Measurements from ENCODE around the gene TKFC.

Gene TKFC

DNA sequence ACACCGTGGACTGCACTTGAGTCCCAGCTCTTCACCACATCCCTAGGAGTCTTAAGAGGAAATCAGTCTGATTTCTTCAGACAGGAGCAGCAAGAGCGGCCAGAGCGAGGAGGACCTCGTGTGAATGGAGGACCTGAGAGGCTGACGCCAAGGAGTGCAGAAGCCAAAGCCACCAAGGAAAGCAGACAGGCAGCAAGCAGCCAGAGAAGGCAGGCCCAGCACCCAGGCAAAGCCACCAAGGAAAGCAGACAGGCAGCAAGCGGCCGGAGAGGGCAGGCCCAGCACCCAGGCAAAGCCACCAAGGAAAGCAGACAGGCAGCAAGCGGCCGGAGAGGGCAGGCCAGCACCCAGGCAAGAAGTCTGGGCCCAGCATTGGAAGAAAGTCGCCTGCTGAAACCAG, 16.9 kb downstream of the TKFC start:
- no peak overlapping the region for H3K9ac ChIP-seq (ENCODE audit: low read length)

GRCh38 chr11:61350336-61350735, 17.3 kb downstream of the TKFC start:
- Histone ChIP-seq H3K9me3 (ENCODE audit: control insufficient read depth, low read length) (no peaks in the 10 kb centered on the region), H4K91ac (ENCODE audit: low read length) (no peak overlapping the region), H2BK5ac (ENCODE audit: low read depth, low read length, poor library complexity, severe bottlenecking) (no peak overlapping the region), H3K36me3 (ENCODE audit: control insufficient read depth in 1 of 2, insufficient read depth in 2 of 2, low read depth in 1 of 2, low read length in 2 of 2) (peaks cover 76 to 83% of the 10 kb centered on the region in 2 experiments), H4K8ac (ENCODE audit: low read length) (no peak overlapping the region), H3K4me1 (ENCODE audit: control insufficient read depth, insufficient read depth, low read depth, low read length) (peaks cover 3% of the 10 kb centered on the region), H3K27ac (ENCODE audit: low read length, poor library complexity, severe bottlenecking) (no peak overlapping the region), H2BK15ac (ENCODE audit: low read depth, poor library complexity, severe bottlenecking) (no peak overlapping the region), H3K27me3 (ENCODE audit: control insufficient read depth in 1 of 2, insufficient read depth in 1 of 2, low read length in 2 of 2) (no peaks in the 10 kb centered on the region), H3K23ac (ENCODE audit: low read length in 2 of 2) (no peak overlapping the region), H3K4me2 (ENCODE audit: low read length, poor library complexity, severe bottlenecking) (no peak overlapping the region), H3K14ac (ENCODE audit: low read length in 2 of 2) (no peak overlapping the region), H3K4ac (ENCODE audit: low read depth in 1 of 2, low read length in 2 of 2) (no peak overlapping the region), H3K4me3 (ENCODE audit: insufficient read depth in 1 of 2, low read depth in 1 of 2, low read length in 2 of 2) (no peak overlapping the region), H2BK12ac (ENCODE audit: low read length in 2 of 2) (no peak overlapping the region), H3K18ac (ENCODE audit: low read depth in 1 of 2, low read length in 2 of 2) (no peak overlapping the region), H3K79me1 (replicated peaks; ENCODE audit: low read length, poor library complexity, severe bottlenecking) (no peaks in the 10 kb centered on the region), H2AFZ (ENCODE audit: low read depth, low read length) (no peak overlapping the region), H3K9ac (ENCODE audit: low read length) (no peak overlapping the region), H2BK120ac (ENCODE audit: low read depth, low read length) (no peak overlapping the region), H2AK5ac (ENCODE audit: low read length, severe bottlenecking) (no peak overlapping the region)
- no peak for DNase-seq
- 100% methylated on average over 1 of the region's 1 CpG for WGBS

More for the DNA sequence above, 16.9 kb downstream of the TKFC start:
- H2AK5ac ChIP-seq (ENCODE audit: low read length, severe bottlenecking), result no peak overlapping the region
- H3K4me1 ChIP-seq (ENCODE audit: control insufficient read depth, insufficient read depth, low read depth, low read length), result peaks cover 3% of the 10 kb centered on the region
- DNase-seq, result no peak
- H2BK120ac ChIP-seq (ENCODE audit: low read depth, low read length), result no peak overlapping the region
- no peak overlapping the region for H3K4me3 ChIP-seq (ENCODE audit: insufficient read depth in 1 of 2, low read depth in 1 of 2, low read length in 2 of 2)
- H3K79me1 ChIP-seq (replicated peaks; ENCODE audit: low read length, poor library complexity, severe bottlenecking), result no peaks in the 10 kb centered on the region
- no peaks in the 10 kb centered on the region for H3K9me3 ChIP-seq (ENCODE audit: control insufficient read depth, low read length)
- no peak overlapping the region for H2BK5ac ChIP-seq (ENCODE audit: low read depth, low read length, poor library complexity, severe bottlenecking)
- H3K23ac ChIP-seq (ENCODE audit: low read length in 2 of 2), result no peak overlapping the region
- no peak overlapping the region for H2BK15ac ChIP-seq (ENCODE audit: low read depth, poor library complexity, severe bottlenecking)
- H3K4ac ChIP-seq (ENCODE audit: low read depth in 1 of 2, low read length in 2 of 2), result no peak overlapping the region
- H3K27ac ChIP-seq (ENCODE audit: low read length, poor library complexity, severe bottlenecking), result no peak overlapping the region
- WGBS, result 97% methylated on average over 10 of the region's 10 CpGs
- H3K18ac ChIP-seq (ENCODE audit: low read depth in 1 of 2, low read length in 2 of 2), result no peak overlapping the region
- H4K91ac ChIP-seq (ENCODE audit: low read length), result no peak overlapping the region
- H3K27me3 ChIP-seq (ENCODE audit: control insufficient read depth in 1 of 2, insufficient read depth in 1 of 2, low read length in 2 of 2), result no peaks in the 10 kb centered on the region
- no peak overlapping the region for H2BK12ac ChIP-seq (ENCODE audit: low read length in 2 of 2)
- H4K8ac ChIP-seq (ENCODE audit: low read length), result no peak overlapping the region
- H3K4me2 ChIP-seq (ENCODE audit: low read length, poor library complexity, severe bottlenecking), result no peak overlapping the region
- no peak overlapping the region for H2AFZ ChIP-seq (ENCODE audit: low read depth, low read length)
- no peak overlapping the region for H3K14ac ChIP-seq (ENCODE audit: low read length in 2 of 2)
- peaks cover 80 to 81% of the 10 kb centered on the region in 2 experiments for H3K36me3 ChIP-seq (ENCODE audit: control insufficient read depth in 1 of 2, insufficient read depth in 2 of 2, low read depth in 1 of 2, low read length in 2 of 2)

- H3K14ac ChIP-seq (ENCODE audit: low read length in 2 of 2), result no peak overlapping the region
- H3K9ac ChIP-seq (ENCODE audit: low read length), result no peak overlapping the region
- WGBS, result 96% methylated on average over 8 of the region's 8 CpGs
- H2BK5ac ChIP-seq (ENCODE audit: low read depth, low read length, poor library complexity, severe bottlenecking), result no peak overlapping the region
- no peak overlapping the region for H2AFZ ChIP-seq (ENCODE audit: low read depth, low read length)
- no peak overlapping the region for H2BK15ac ChIP-seq (ENCODE audit: low read depth, poor library complexity, severe bottlenecking)
- H2AK5ac ChIP-seq (ENCODE audit: low read length, severe bottlenecking), result no peak overlapping the region
- no peak overlapping the region for H3K4ac ChIP-seq (ENCODE audit: low read depth in 1 of 2, low read length in 2 of 2)
- no peak overlapping the region for H4K8ac ChIP-seq (ENCODE audit: low read length)
- no peak overlapping the region for H4K91ac ChIP-seq (ENCODE audit: low read length)
- H3K23ac ChIP-seq (ENCODE audit: low read length in 2 of 2), result no peak overlapping the region
- H3K4me3 ChIP-seq (ENCODE audit: insufficient read depth in 1 of 2, low read depth in 1 of 2, low read length in 2 of 2), result no peak overlapping the region
- H3K27ac ChIP-seq (ENCODE audit: low read length, poor library complexity, severe bottlenecking), result no peak overlapping the region
- no peak overlapping the region for H2BK120ac ChIP-seq (ENCODE audit: low read depth, low read length)
- H3K36me3 ChIP-seq (ENCODE audit: control insufficient read depth in 1 of 2, insufficient read depth in 2 of 2, low read depth in 1 of 2, low read length in 2 of 2), result peaks cover 71 to 79% of the 10 kb centered on the region in 2 experiments
- H3K18ac ChIP-seq (ENCODE audit: low read depth in 1 of 2, low read length in 2 of 2), result no peak overlapping the region
- no peak overlapping the region for H3K4me2 ChIP-seq (ENCODE audit: low read length, poor library complexity, severe bottlenecking)
- no peak for DNase-seq
- no peaks in the 10 kb centered on the region for H3K79me1 ChIP-seq (replicated peaks; ENCODE audit: low read length, poor library complexity, severe bottlenecking)
- no peaks in the 10 kb centered on the region for H3K27me3 ChIP-seq (ENCODE audit: control insufficient read depth in 1 of 2, insufficient read depth in 1 of 2, low read length in 2 of 2)
- no peak overlapping the region for H2BK12ac ChIP-seq (ENCODE audit: low read length in 2 of 2)
- peaks cover 3% of the 10 kb centered on the region for H3K4me1 ChIP-seq (ENCODE audit: control insufficient read depth, insufficient read depth, low read depth, low read length)
- no peaks in the 10 kb centered on the region for H3K9me3 ChIP-seq (ENCODE audit: control insufficient read depth, low read length)
Observed at GRCh38 chr11:61350803-61351202, 17.8 kb downstream of the TKFC start.

DNA sequence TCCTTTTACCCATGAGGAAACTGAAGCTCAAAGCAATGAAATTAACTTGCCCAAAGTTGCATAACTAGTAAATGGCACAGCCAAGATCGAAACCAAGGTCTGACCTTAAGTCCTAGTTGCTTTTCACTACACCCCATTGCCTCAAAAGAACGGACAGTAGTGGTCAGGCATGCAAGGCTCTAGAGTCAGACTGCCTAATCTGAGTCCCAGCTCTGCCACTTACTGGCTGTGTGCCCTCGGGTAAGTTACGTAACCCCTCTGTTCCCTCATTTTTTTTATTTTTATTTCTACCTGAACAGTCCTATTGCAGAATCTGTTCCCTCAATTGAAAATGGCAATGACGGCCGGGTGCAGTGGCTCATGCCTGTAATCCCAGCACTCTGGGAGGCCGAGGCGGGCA, 19.0 kb downstream of the TKFC start:
- Histone ChIP-seq H3K18ac (ENCODE audit: low read depth in 1 of 2, low read length in 2 of 2) (no peak overlapping the region), H3K79me1 (replicated peaks; ENCODE audit: low read length, poor library complexity, severe bottlenecking) (peaks cover 4% of the 10 kb centered on the region), H3K27ac (ENCODE audit: low read length, poor library complexity, severe bottlenecking) (no peak overlapping the region), H2BK5ac (ENCODE audit: low read depth, low read length, poor library complexity, severe bottlenecking) (no peak overlapping the region), H3K4me3 (ENCODE audit: insufficient read depth in 1 of 2, low read depth in 1 of 2, low read length in 2 of 2) (no peak overlapping the region), H3K9me3 (ENCODE audit: control insufficient read depth, low read length) (no peaks in the 10 kb centered on the region), H2BK120ac (ENCODE audit: low read depth, low read length) (no peak overlapping the region), H3K4ac (ENCODE audit: low read depth in 1 of 2, low read length in 2 of 2) (no peak overlapping the region), H3K36me3 (ENCODE audit: control insufficient read depth in 1 of 2, insufficient read depth in 2 of 2, low read depth in 1 of 2, low read length in 2 of 2) (peaks cover 64 to 79% of the 10 kb centered on the region in 2 experiments), H3K9ac (ENCODE audit: low read length) (no peak overlapping the region), H2BK15ac (ENCODE audit: low read depth, poor library complexity, severe bottlenecking) (no peak overlapping the region), H3K4me1 (ENCODE audit: control insufficient read depth, insufficient read depth, low read depth, low read length) (peaks cover 3% of the 10 kb centered on the region), H3K14ac (ENCODE audit: low read length in 2 of 2) (no peak overlapping the region), H3K4me2 (ENCODE audit: low read length, poor library complexity, severe bottlenecking) (no peak overlapping the region), H3K23ac (ENCODE audit: low read length in 2 of 2) (no peak overlapping the region), H2BK12ac (ENCODE audit: low read length in 2 of 2) (no peak overlapping the region), H4K91ac (ENCODE audit: low read length) (no peak overlapping the region), H3K27me3 (ENCODE audit: control insufficient read depth in 1 of 2, insufficient read depth in 1 of 2, low read length in 2 of 2) (no peaks in the 10 kb centered on the region), H2AK5ac (ENCODE audit: low read length, severe bottlenecking) (no peak overlapping the region), H4K8ac (ENCODE audit: low read length) (no peak overlapping the region), H2AFZ (ENCODE audit: low read depth, low read length) (no peak overlapping the region)
- WGBS, result 83% methylated on average over 8 of the region's 8 CpGs
- DNase-seq, result no peak

All from mesenchymal stem cell (in vitro differentiated cells and primary cell).